ENCODE measurements around the gene TRIM17. TPM values are rescaled to one million over a fixed set of nuclear protein-coding genes. Genes with fewer than 3 reads are reported as not detected.

The TRIM17 gene
- total and polyA plus RNA-seq, 9 of the 15 experiments (the other 6 are each of a cell fraction or from before 2014, with no cell fraction given) = not detected

GRCh38 chr1:228373004-228373680 lies 43.5 kb downstream of the TRIM17 start:
- H2AFZ ChIP-seq (ENCODE audit: low read depth, low read length) = peak overlapping the region; percentile 69
- peak overlapping the region; percentile 21; the same call in 1 of the 2 replicates for H3K4me2 ChIP-seq (ENCODE audit: insufficient read depth, low read length)
- H3K4me1 ChIP-seq (replicated peaks in 1 of 2; ENCODE audit: control insufficient read depth in 2 of 2, insufficient read depth in 2 of 2, low read length in 2 of 2) = peaks cover 36 to 96% of the 10 kb centered on the region in 2 experiments
- ChIA-PET CTCF (ENCODE audit: low intra/inter-chr PET ratio) (no interaction called here), POLR2A (interaction anchor here (0.7 to 1.3 kb wide), 3 partner anchors 17 to 281 kb away, joined by 3 to 4 read pairs (median 3); no protein-coding TSS in a partner anchor)
- peaks cover 10% of the 10 kb centered on the region; the same call in 1 of the 3 replicates for H3K36me3 ChIP-seq (ENCODE audit: control insufficient read depth, insufficient read depth, low read length)
- H3K27me3 ChIP-seq (ENCODE audit: control insufficient read depth in 2 of 2, insufficient read depth in 2 of 2, low read length in 2 of 2) = no peaks in the 10 kb centered on the region
- no TSS peak for BruUV-seq (replicated peaks)
- no peak for ATAC-seq
- no peak for TF ChIP-seq SAP30 (IDR thresholded peaks at IDR 0.05; ENCODE audit: borderline replicate concordance, insufficient read depth, low read depth, low read length, poor library complexity, severe bottlenecking)
- 0 out of 2 replicates have a peak, but pooled peaks have one; percentile 3 for TF ChIP-seq ZFX (CRISPR knock-in tag; IDR thresholded peaks at IDR 0.05)
- no peak for TF ChIP-seq IRF9 (tag; IDR thresholded peaks at IDR 0.05)
- TF ChIP-seq CTBP1 (IDR thresholded peaks at IDR 0.05; ENCODE audit: borderline replicate concordance) = peak; percentile 6; the same call in 1 of the 2 replicates
- 0 out of 2 replicates have a peak, but pooled peaks have one; percentile 3 for TF ChIP-seq SMARCE1 (IDR thresholded peaks at IDR 0.05)
- TF ChIP-seq RB1 (IDR thresholded peaks at IDR 0.05; ENCODE audit: low read depth) = no peak
- TF ChIP-seq HMGN3 (IDR thresholded peaks at IDR 0.05; ENCODE audit: borderline replicate concordance, extremely low read depth, insufficient read length, low read depth, low read length) = peak; percentile 19
- TF ChIP-seq NRF1 (conservative IDR thresholded peaks at IDR 0.05 in 1 of 2, IDR thresholded peaks at IDR 0.05 in 1 of 2) = peak in 1 of 2 experiments; percentile 27; a peak in 2 of 4 replicates
- TF ChIP-seq KAT8 (IDR thresholded peaks at IDR 0.05; ENCODE audit: low read depth) = no peak
- no peak for TF ChIP-seq FOXA3 (CRISPR knock-in tag; conservative IDR thresholded peaks at IDR 0.05 in 1 of 2, IDR thresholded peaks at IDR 0.05 in 1 of 2)
- no peaks in the 10 kb centered on the region for H3K9me1 ChIP-seq (ENCODE audit: control insufficient read depth, insufficient read depth, low read length)
- H3K9me3 ChIP-seq (replicated peaks; ENCODE audit: control insufficient read depth, insufficient read depth, low read depth, low read length) = no peaks in the 10 kb centered on the region
- H4K20me1 ChIP-seq (replicated peaks; ENCODE audit: control insufficient read depth, insufficient read depth, low read length) = no peaks in the 10 kb centered on the region
- in situ Hi-C loops (cut with MboI) (no loop called here), intact Hi-C loops (cut with micrococcal nuclease) (no loop called here)
- peaks cover 16% of the 10 kb centered on the region; the same call in 2 of the 3 replicates for H3K79me2 ChIP-seq (ENCODE audit: control insufficient read depth, insufficient read depth, low read length)
- 70% methylated on average over 9 of the region's 12 CpGs for WGBS (ENCODE audit: insufficient coverage, low coverage, missing lambda C conversion rate)
- no peak for FAIRE-seq
- peak overlapping the region; percentile 36 to 90; a peak in 3 of 4 replicates for H3K9ac ChIP-seq (ENCODE audit: insufficient read depth in 1 of 2, low read depth in 2 of 2, low read length in 2 of 2)
- no peak overlapping the region for H3K4me3 ChIP-seq
- peak overlapping the region; percentile 33; the same call in 2 of the 3 replicates for H3K27ac ChIP-seq (ENCODE audit: extremely low read depth, low read depth, low read length)
- no peak for DNase-seq (ENCODE audit: extremely low read depth in 1 of 4, low spot score in 3 of 4)

Data from K562 (cell line).